Kidney epithelial cell (primary cell): Measurements from ENCODE around the gene SPATA4. TPM values are rescaled to one million over a fixed set of nuclear protein-coding genes. Genes with fewer than 3 reads are reported as not detected.

Source experiments
- DNase-seq: peaks from one replicate; pipeline ENCODE4 v3.0.0-alpha.2; 2010; ENCODE audit warnings: low read depth
- H3K27me3 ChIP-seq: 2 replicates; pipeline ENCODE4 v1.6.0; 2011; ENCODE audit warnings: low read length; ENCODE audit not compliant: control insufficient read depth, insufficient read depth
- H3K36me3 ChIP-seq: 2 replicates; pipeline ENCODE4 v1.5.1; 2011; ENCODE audit warnings: low read length; ENCODE audit not compliant: control insufficient read depth, insufficient read depth
- H3K4me3 ChIP-seq: 2 replicates; pipeline ENCODE4 v1.5.1; 2011; ENCODE audit warnings: low read depth, mild to moderate bottlenecking, control low read depth, low read length
- total RNA-seq: library from RNA; depleted of rRNA; stranded (reverse); fragments of >200 nt; gene quantifications from 2 replicates; pipeline ENCODE4 v1.2.3, GENCODE V29; 2015
- TF ChIP-seq, protein P1 (sequence below): IDR thresholded peaks from 2 replicates; pipeline ENCODE4 v1.5.1; 2011; ENCODE audit warnings: mild to moderate bottlenecking, moderate library complexity, low read length, control low read depth, inconsistent platforms; ENCODE audit not compliant: insufficient read depth, poor library complexity, severe bottlenecking

Gene SPATA4
- total RNA-seq, 1 donor from 2014 or later, result 0.50 TPM

DNA sequence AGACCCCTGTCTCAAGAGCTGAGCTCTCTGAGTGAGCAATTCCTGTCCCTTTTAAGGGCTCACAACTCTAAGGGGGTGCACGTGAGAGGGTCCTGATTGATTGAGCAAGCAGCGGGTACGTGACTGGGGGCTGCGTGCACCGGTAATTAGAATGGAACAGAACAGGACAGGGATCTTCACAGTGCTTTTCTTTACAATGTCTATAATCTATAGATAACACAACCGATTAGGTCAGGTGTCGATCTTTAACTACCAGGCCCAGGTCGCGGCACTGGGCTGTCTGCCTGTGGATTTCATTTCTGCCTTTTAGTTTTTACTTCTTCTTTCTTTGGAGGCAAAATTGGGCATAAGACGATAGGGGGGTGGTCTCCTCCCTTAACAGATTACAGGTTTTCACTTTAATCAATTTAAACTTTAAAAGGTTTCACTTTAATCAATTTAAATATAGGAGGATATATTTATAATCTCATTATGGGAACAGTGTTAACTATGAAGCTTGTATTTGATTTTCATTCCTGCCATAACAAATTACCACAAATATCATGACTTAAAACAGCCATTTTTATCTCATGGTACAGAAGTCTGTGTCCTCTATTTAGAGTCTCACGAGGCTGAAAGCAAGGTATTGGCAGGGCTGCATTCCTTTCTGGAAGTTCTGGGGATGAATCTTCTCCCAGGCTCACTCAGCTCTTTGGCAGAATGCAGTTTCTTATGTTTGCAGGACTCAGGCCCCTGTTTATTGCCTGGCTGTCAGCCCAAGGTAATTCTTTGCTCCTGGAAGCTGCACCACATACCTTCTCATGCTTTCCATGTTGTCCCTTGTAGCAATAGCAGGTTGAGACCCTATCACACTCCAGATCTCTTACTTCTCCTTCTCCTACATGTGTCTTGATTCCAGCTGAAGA is 5.2 kb downstream of the SPATA4 start:
- H3K36me3 ChIP-seq, result no peaks in the 10 kb centered on the region
- H3K27me3 ChIP-seq, result no peaks in the 10 kb centered on the region
- no peak overlapping the region for H3K4me3 ChIP-seq
- no peak for DNase-seq
- TF ChIP-seq, protein P1, sequence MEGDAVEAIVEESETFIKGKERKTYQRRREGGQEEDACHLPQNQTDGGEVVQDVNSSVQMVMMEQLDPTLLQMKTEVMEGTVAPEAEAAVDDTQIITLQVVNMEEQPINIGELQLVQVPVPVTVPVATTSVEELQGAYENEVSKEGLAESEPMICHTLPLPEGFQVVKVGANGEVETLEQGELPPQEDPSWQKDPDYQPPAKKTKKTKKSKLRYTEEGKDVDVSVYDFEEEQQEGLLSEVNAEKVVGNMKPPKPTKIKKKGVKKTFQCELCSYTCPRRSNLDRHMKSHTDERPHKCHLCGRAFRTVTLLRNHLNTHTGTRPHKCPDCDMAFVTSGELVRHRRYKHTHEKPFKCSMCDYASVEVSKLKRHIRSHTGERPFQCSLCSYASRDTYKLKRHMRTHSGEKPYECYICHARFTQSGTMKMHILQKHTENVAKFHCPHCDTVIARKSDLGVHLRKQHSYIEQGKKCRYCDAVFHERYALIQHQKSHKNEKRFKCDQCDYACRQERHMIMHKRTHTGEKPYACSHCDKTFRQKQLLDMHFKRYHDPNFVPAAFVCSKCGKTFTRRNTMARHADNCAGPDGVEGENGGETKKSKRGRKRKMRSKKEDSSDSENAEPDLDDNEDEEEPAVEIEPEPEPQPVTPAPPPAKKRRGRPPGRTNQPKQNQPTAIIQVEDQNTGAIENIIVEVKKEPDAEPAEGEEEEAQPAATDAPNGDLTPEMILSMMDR, result no peak

DNA sequence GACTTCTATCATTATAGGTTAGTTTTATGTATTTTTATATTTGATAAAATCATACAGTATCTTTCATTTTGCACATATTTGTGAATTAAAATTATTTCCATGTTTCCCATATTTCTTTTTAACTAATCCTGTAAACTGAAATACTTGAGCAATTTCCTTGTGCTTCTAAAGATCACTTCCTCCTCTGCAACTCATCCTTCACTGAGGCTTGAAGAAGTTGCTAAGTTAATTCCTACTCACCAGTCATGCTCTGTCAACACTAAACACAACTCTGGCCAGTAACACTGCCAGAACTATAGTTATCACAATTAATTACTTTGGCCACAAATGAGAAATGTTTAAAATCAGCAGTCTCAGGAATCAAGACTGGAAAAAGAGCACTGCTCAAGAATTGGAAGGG is 6.7 kb downstream of the SPATA4 start:
- Histone ChIP-seq H3K4me3 (no peak overlapping the region), H3K27me3 (no peaks in the 10 kb centered on the region), H3K36me3 (no peaks in the 10 kb centered on the region)
- TF ChIP-seq, protein P1, result no peak
- DNase-seq, result no peak

DNA sequence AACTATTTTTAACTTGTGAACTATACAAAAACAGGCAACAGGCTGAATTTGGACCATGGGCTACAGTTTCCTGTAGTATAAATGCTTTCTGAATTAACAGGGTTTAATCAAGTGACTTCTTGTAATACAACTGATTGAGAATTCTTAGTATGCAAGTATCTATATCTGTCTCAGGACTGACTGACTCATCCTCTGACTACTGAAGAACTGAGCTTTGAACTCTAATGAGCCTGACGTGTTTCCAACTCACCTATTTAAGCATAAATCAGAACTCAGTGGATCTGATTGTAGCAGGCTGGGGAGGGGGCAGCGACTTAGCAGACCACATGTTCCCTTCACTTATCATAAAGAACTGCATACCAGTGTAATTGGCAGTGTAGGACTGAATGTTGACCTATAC is 7.8 kb downstream of the SPATA4 start:
- H3K4me3 ChIP-seq, result no peak overlapping the region
- TF ChIP-seq, protein P1, result no peak
- H3K27me3 ChIP-seq, result no peaks in the 10 kb centered on the region
- DNase-seq, result no peak
- no peaks in the 10 kb centered on the region for H3K36me3 ChIP-seq

DNA sequence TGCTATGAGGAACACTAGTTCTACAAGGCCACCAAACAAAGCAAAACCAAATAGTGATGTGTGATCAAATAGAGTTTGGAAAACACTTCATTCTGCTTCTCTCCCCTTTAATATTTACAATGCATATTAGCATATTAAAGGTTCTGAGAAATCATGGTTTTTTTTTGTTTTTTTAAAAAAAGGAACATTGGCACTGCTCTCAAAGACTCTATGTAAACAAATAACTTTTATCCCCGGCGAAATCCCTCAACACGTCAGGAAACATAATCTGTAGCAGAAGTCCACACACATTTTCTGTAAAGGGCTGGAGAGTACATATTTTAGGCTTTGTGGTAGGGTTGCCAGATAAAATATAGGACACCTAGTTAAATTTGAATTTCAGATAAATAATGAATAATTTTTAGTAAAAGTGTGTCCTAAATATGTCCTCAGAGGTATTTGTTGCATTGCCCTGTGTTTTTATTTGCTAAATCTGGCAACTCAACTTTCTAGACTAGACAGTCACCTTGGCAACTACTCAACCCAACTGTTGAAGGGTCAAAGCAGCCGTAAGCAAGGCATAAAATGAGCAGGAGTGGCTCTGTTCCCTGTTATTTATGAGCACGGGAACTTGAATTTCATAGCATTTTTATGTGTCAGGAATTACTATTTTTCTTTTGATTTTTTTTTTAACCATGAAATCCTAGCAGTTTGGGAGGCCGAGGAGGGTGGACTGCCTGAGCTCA is 8.6 kb downstream of the SPATA4 start:
- H3K36me3 ChIP-seq, result no peaks in the 10 kb centered on the region
- H3K27me3 ChIP-seq, result no peaks in the 10 kb centered on the region
- TF ChIP-seq, protein P1, result no peak
- DNase-seq, result no peak
- no peak overlapping the region for H3K4me3 ChIP-seq

DNA sequence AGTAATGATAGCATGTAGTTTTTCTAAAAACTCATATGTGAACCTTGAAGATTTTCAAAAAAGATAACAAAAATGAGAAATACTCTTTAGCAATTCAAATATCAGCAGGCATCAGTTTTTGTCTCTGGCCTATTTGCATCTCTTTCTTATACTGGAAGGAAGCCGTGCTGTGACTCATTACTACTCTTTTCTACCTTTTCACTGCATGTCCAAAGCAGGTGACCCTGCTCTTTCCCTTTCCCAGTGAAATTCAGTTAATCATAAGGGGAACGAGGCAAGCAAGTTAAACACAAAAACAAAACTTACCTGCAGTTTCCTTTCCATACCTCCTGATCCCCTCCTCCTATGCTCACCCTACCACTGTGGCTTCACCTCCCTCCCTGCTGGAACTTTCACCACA is 9.3 kb downstream of the SPATA4 start:
- TF ChIP-seq, protein P1, result no peak
- H3K4me3 ChIP-seq, result no peak overlapping the region
- H3K36me3 ChIP-seq, result no peaks in the 10 kb centered on the region
- no peak for DNase-seq
- H3K27me3 ChIP-seq, result no peaks in the 10 kb centered on the region
